Measurements from ENCODE around the gene CDKAL1.
"Not testable (repeated sequence)": the region's sequence is repeated elsewhere in the genome, so short reads cannot be mapped to it uniquely, and the experiment has no call there.

The CDKAL1 gene

GRCh38 chr6:20810727-20811108 lies 276.5 kb downstream of the CDKAL1 start:
- Histone ChIP-seq H3K9me3 (ENCODE audit: control insufficient read depth in 2 of 2, low read length in 2 of 2) (peaks cover 0 to 3% of the 10 kb centered on the region in 2 donors), H3K4me3 (ENCODE audit: low read length in 2 of 2) (no peak overlapping the region), H3K27ac (ENCODE audit: low read length) (no peak overlapping the region), H3K4me1 (ENCODE audit: control insufficient read depth, insufficient read depth, low read length) (peaks cover 10% of the 10 kb centered on the region), H3K27me3 (ENCODE audit: control insufficient read depth in 1 of 2, insufficient read depth in 2 of 2, low read length in 2 of 2) (no peaks in the 10 kb centered on the region), H3K36me3 (ENCODE audit: control insufficient read depth in 2 of 2, insufficient read depth in 2 of 2, low read length in 2 of 2) (no peaks in the 10 kb centered on the region), H3K9ac (ENCODE audit: low read length in 2 of 2) (no peak overlapping the region)

- H3K36me3 ChIP-seq (ENCODE audit: control insufficient read depth in 2 of 2, insufficient read depth in 2 of 2, low read length in 2 of 2) = no peaks in the 10 kb centered on the region
- H3K9ac ChIP-seq (ENCODE audit: low read length in 2 of 2) = no peak overlapping the region
- peaks cover 0 to 3% of the 10 kb centered on the region in 2 donors for H3K9me3 ChIP-seq (ENCODE audit: control insufficient read depth in 2 of 2, low read length in 2 of 2)
- H3K27me3 ChIP-seq (ENCODE audit: control insufficient read depth in 1 of 2, insufficient read depth in 2 of 2, low read length in 2 of 2) = no peaks in the 10 kb centered on the region
- peaks cover 10% of the 10 kb centered on the region for H3K4me1 ChIP-seq (ENCODE audit: control insufficient read depth, insufficient read depth, low read length)
- no peak overlapping the region for H3K27ac ChIP-seq (ENCODE audit: low read length)
- no peak overlapping the region for H3K4me3 ChIP-seq (ENCODE audit: low read length in 2 of 2)
Observed at GRCh38 chr6:20811109-20811761, 277.0 kb downstream of the CDKAL1 start.

- Histone ChIP-seq H3K9me3 (ENCODE audit: control insufficient read depth in 2 of 2, low read length in 2 of 2) (peaks cover 0 to 3% of the 10 kb centered on the region in 2 donors), H3K36me3 (ENCODE audit: control insufficient read depth in 2 of 2, insufficient read depth in 2 of 2, low read length in 2 of 2) (no peaks in the 10 kb centered on the region), H3K27ac (ENCODE audit: low read length) (no peak overlapping the region)
Observed at GRCh38 chr6:20812776-20813175, 278.5 kb downstream of the CDKAL1 start.

GRCh38 chr6:20814494-20814893 lies 280.2 kb downstream of the CDKAL1 start:
- Histone ChIP-seq H3K36me3 (ENCODE audit: control insufficient read depth in 2 of 2, insufficient read depth in 2 of 2, low read length in 2 of 2) (no peaks in the 10 kb centered on the region), H3K9me3 (ENCODE audit: control insufficient read depth in 2 of 2, low read length in 2 of 2) (peaks cover 0 to 3% of the 10 kb centered on the region in 2 donors), H3K9ac (ENCODE audit: low read length in 2 of 2) (no peak overlapping the region), H3K4me1 (ENCODE audit: control insufficient read depth, insufficient read depth, low read length) (peaks cover 10% of the 10 kb centered on the region), H3K27ac (ENCODE audit: low read length) (no peak overlapping the region), H3K4me3 (ENCODE audit: low read length in 2 of 2) (no peak overlapping the region), H3K27me3 (ENCODE audit: control insufficient read depth in 1 of 2, insufficient read depth in 2 of 2, low read length in 2 of 2) (no peaks in the 10 kb centered on the region)

More at GRCh38 chr6:20812776-20813175, 278.5 kb downstream of the CDKAL1 start:
- H3K27me3 ChIP-seq (ENCODE audit: control insufficient read depth in 1 of 2, insufficient read depth in 2 of 2, low read length in 2 of 2) = no peaks in the 10 kb centered on the region
- no peak overlapping the region for H3K9ac ChIP-seq (ENCODE audit: low read length in 2 of 2)
- no peak overlapping the region for H3K4me3 ChIP-seq (ENCODE audit: low read length in 2 of 2)
- H3K4me1 ChIP-seq (ENCODE audit: control insufficient read depth, insufficient read depth, low read length) = peaks cover 10% of the 10 kb centered on the region

GRCh38 chr6:20816126-20816525 lies 281.9 kb downstream of the CDKAL1 start:
- no peak overlapping the region for H3K27ac ChIP-seq (ENCODE audit: low read length)
- H3K9ac ChIP-seq (ENCODE audit: low read length in 2 of 2) = no peak overlapping the region
- no peaks in the 10 kb centered on the region for H3K36me3 ChIP-seq (ENCODE audit: control insufficient read depth in 2 of 2, insufficient read depth in 2 of 2, low read length in 2 of 2)
- no peak overlapping the region for H3K4me3 ChIP-seq (ENCODE audit: low read length in 2 of 2)
- no peaks in the 10 kb centered on the region for H3K27me3 ChIP-seq (ENCODE audit: control insufficient read depth in 1 of 2, insufficient read depth in 2 of 2, low read length in 2 of 2)
- H3K4me1 ChIP-seq (ENCODE audit: control insufficient read depth, insufficient read depth, low read length) = peaks cover 4% of the 10 kb centered on the region
- H3K9me3 ChIP-seq (ENCODE audit: control insufficient read depth in 2 of 2, low read length in 2 of 2) = peaks cover 0 to 3% of the 10 kb centered on the region in 2 donors

GRCh38 chr6:20817806-20818320 lies 283.6 kb downstream of the CDKAL1 start:
- no peaks in the 10 kb centered on the region for H3K4me1 ChIP-seq (ENCODE audit: control insufficient read depth, insufficient read depth, low read length)
- no peak overlapping the region for H3K9ac ChIP-seq (ENCODE audit: low read length in 2 of 2)
- H3K36me3 ChIP-seq (ENCODE audit: control insufficient read depth in 2 of 2, insufficient read depth in 2 of 2, low read length in 2 of 2) = no peaks in the 10 kb centered on the region
- H3K27ac ChIP-seq (ENCODE audit: low read length) = no peak overlapping the region
- H3K9me3 ChIP-seq (ENCODE audit: control insufficient read depth in 2 of 2, low read length in 2 of 2) = peaks cover 0 to 3% of the 10 kb centered on the region in 2 donors
- H3K27me3 ChIP-seq (ENCODE audit: control insufficient read depth in 1 of 2, insufficient read depth in 2 of 2, low read length in 2 of 2) = no peaks in the 10 kb centered on the region
- H3K4me3 ChIP-seq (ENCODE audit: low read length in 2 of 2) = no peak overlapping the region

GRCh38 chr6:20819774-20820400 lies 285.6 kb downstream of the CDKAL1 start:
- H3K9me3 ChIP-seq (ENCODE audit: control insufficient read depth in 2 of 2, low read length in 2 of 2) = no peaks in the 10 kb centered on the region
- no peaks in the 10 kb centered on the region for H3K27me3 ChIP-seq (ENCODE audit: control insufficient read depth in 1 of 2, insufficient read depth in 2 of 2, low read length in 2 of 2)
- H3K27ac ChIP-seq (ENCODE audit: low read length) = no peak overlapping the region
- H3K9ac ChIP-seq (ENCODE audit: low read length in 2 of 2) = no peak overlapping the region
- peaks cover 0 to 2% of the 10 kb centered on the region in 2 donors for H3K36me3 ChIP-seq (ENCODE audit: control insufficient read depth in 2 of 2, insufficient read depth in 2 of 2, low read length in 2 of 2)
- H3K4me1 ChIP-seq (ENCODE audit: control insufficient read depth, insufficient read depth, low read length) = no peaks in the 10 kb centered on the region
- no peak overlapping the region for H3K4me3 ChIP-seq (ENCODE audit: low read length in 2 of 2)

GRCh38 chr6:20826378-20826777 lies 292.1 kb downstream of the CDKAL1 start:
- no peak overlapping the region for H3K4me3 ChIP-seq (ENCODE audit: low read length in 2 of 2)
- no peak overlapping the region for H3K9ac ChIP-seq (ENCODE audit: low read length in 2 of 2)
- H3K27me3 ChIP-seq (ENCODE audit: control insufficient read depth in 1 of 2, insufficient read depth in 2 of 2, low read length in 2 of 2) = no peaks in the 10 kb centered on the region
- no peaks in the 10 kb centered on the region for H3K4me1 ChIP-seq (ENCODE audit: control insufficient read depth, insufficient read depth, low read length)
- no peaks in the 10 kb centered on the region for H3K9me3 ChIP-seq (ENCODE audit: control insufficient read depth in 2 of 2, low read length in 2 of 2)
- H3K36me3 ChIP-seq (ENCODE audit: control insufficient read depth in 2 of 2, insufficient read depth in 2 of 2, low read length in 2 of 2) = peaks cover 0 to 2% of the 10 kb centered on the region in 2 donors
- no peak overlapping the region for H3K27ac ChIP-seq (ENCODE audit: low read length)

- Histone ChIP-seq H3K36me3 (ENCODE audit: control insufficient read depth in 2 of 2, insufficient read depth in 2 of 2, low read length in 2 of 2) (peaks cover 0 to 2% of the 10 kb centered on the region in 2 donors), H3K27ac (ENCODE audit: low read length) (no peak overlapping the region), H3K9me3 (ENCODE audit: control insufficient read depth in 2 of 2, low read length in 2 of 2) (no peaks in the 10 kb centered on the region), H3K27me3 (ENCODE audit: control insufficient read depth in 1 of 2, insufficient read depth in 2 of 2, low read length in 2 of 2) (no peaks in the 10 kb centered on the region), H3K4me3 (ENCODE audit: low read length in 2 of 2) (no peak overlapping the region), H3K9ac (ENCODE audit: low read length in 2 of 2) (no peak overlapping the region), H3K4me1 (ENCODE audit: control insufficient read depth, insufficient read depth, low read length) (no peaks in the 10 kb centered on the region)
Observed at GRCh38 chr6:20827798-20828197, 293.5 kb downstream of the CDKAL1 start.

- Histone ChIP-seq H3K4me1 (ENCODE audit: control insufficient read depth, insufficient read depth, low read length) (no peaks in the 10 kb centered on the region), H3K9ac (ENCODE audit: low read length in 2 of 2) (no peak overlapping the region), H3K27me3 (ENCODE audit: control insufficient read depth in 1 of 2, insufficient read depth in 2 of 2, low read length in 2 of 2) (no peaks in the 10 kb centered on the region), H3K4me3 (ENCODE audit: low read length in 2 of 2) (no peak overlapping the region), H3K9me3 (ENCODE audit: control insufficient read depth in 2 of 2, low read length in 2 of 2) (no peaks in the 10 kb centered on the region), H3K27ac (ENCODE audit: low read length) (no peak overlapping the region), H3K36me3 (ENCODE audit: control insufficient read depth in 2 of 2, insufficient read depth in 2 of 2, low read length in 2 of 2) (no peaks in the 10 kb centered on the region)
Observed at GRCh38 chr6:20830576-20830975, 296.3 kb downstream of the CDKAL1 start.

GRCh38 chr6:20831251-20831650 lies 297.0 kb downstream of the CDKAL1 start:
- not testable (repeated sequence) for H3K27me3 ChIP-seq (ENCODE audit: control insufficient read depth in 1 of 2, insufficient read depth in 2 of 2, low read length in 2 of 2); H3K9ac ChIP-seq (ENCODE audit: low read length in 2 of 2); H3K27ac ChIP-seq (ENCODE audit: low read length); H3K9me3 ChIP-seq (ENCODE audit: control insufficient read depth in 2 of 2, low read length in 2 of 2); H3K4me3 ChIP-seq (ENCODE audit: low read length in 2 of 2); H3K4me1 ChIP-seq (ENCODE audit: control insufficient read depth, insufficient read depth, low read length); H3K36me3 ChIP-seq (ENCODE audit: control insufficient read depth in 2 of 2, insufficient read depth in 2 of 2, low read length in 2 of 2)
